Measurements from ENCODE around the gene CSMD2.

CSMD2 gene

GRCh38 chr1:33497410-33497809 lies 667.6 kb downstream of the CSMD2 start:
- H3K36me3 ChIP-seq (ENCODE audit: control insufficient read depth, insufficient read depth, low read length) = peaks cover 12% of the 10 kb centered on the region
- peaks cover 28% of the 10 kb centered on the region for H3K9me3 ChIP-seq (ENCODE audit: control insufficient read depth, insufficient read depth, low read length)
- no peak overlapping the region for H3K4me3 ChIP-seq (ENCODE audit: low read depth, low read length)
- H3K27me3 ChIP-seq (ENCODE audit: control insufficient read depth, insufficient read depth, low read length) = no peaks in the 10 kb centered on the region
- no peaks in the 10 kb centered on the region for H3K4me1 ChIP-seq (ENCODE audit: control insufficient read depth, insufficient read depth, low read length)
- no peak overlapping the region for H3K9ac ChIP-seq (ENCODE audit: low read depth, low read length)

GRCh38 chr1:33494929-33495328 lies 670.1 kb downstream of the CSMD2 start:
- H3K36me3 ChIP-seq (ENCODE audit: control insufficient read depth, insufficient read depth, low read length) = peaks cover 21% of the 10 kb centered on the region

GRCh38 chr1:33488624-33489023 lies 676.4 kb downstream of the CSMD2 start:
- H3K9me3 ChIP-seq (ENCODE audit: control insufficient read depth, insufficient read depth, low read length) = peaks cover 3% of the 10 kb centered on the region
- no peaks in the 10 kb centered on the region for H3K27me3 ChIP-seq (ENCODE audit: control insufficient read depth, insufficient read depth, low read length)
- no peak overlapping the region for H3K4me3 ChIP-seq (ENCODE audit: low read depth, low read length)
- no peaks in the 10 kb centered on the region for H3K4me1 ChIP-seq (ENCODE audit: control insufficient read depth, insufficient read depth, low read length)
- H3K9ac ChIP-seq (ENCODE audit: low read depth, low read length) = no peak overlapping the region
- H3K36me3 ChIP-seq (ENCODE audit: control insufficient read depth, insufficient read depth, low read length) = peaks cover 12% of the 10 kb centered on the region

More at GRCh38 chr1:33494929-33495328, 670.1 kb downstream of the CSMD2 start:
- H3K4me1 ChIP-seq (ENCODE audit: control insufficient read depth, insufficient read depth, low read length) = no peaks in the 10 kb centered on the region
- H3K9me3 ChIP-seq (ENCODE audit: control insufficient read depth, insufficient read depth, low read length) = peaks cover 28% of the 10 kb centered on the region
- H3K4me3 ChIP-seq (ENCODE audit: low read depth, low read length) = no peak overlapping the region
- no peaks in the 10 kb centered on the region for H3K27me3 ChIP-seq (ENCODE audit: control insufficient read depth, insufficient read depth, low read length)
- H3K9ac ChIP-seq (ENCODE audit: low read depth, low read length) = no peak overlapping the region

- Histone ChIP-seq H3K9ac (ENCODE audit: low read depth, low read length) (no peak overlapping the region), H3K4me3 (ENCODE audit: low read depth, low read length) (no peak overlapping the region), H3K4me1 (ENCODE audit: control insufficient read depth, insufficient read depth, low read length) (no peaks in the 10 kb centered on the region), H3K9me3 (ENCODE audit: control insufficient read depth, insufficient read depth, low read length) (no peaks in the 10 kb centered on the region), H3K27me3 (ENCODE audit: control insufficient read depth, insufficient read depth, low read length) (no peaks in the 10 kb centered on the region), H3K36me3 (ENCODE audit: control insufficient read depth, insufficient read depth, low read length) (no peaks in the 10 kb centered on the region)
Observed at GRCh38 chr1:33482412-33482811, 682.6 kb downstream of the CSMD2 start.

GRCh38 chr1:33477451-33477850 lies 687.6 kb downstream of the CSMD2 start:
- no peaks in the 10 kb centered on the region for H3K36me3 ChIP-seq (ENCODE audit: control insufficient read depth, insufficient read depth, low read length)
- H3K27me3 ChIP-seq (ENCODE audit: control insufficient read depth, insufficient read depth, low read length) = no peaks in the 10 kb centered on the region
- no peak overlapping the region for H3K9ac ChIP-seq (ENCODE audit: low read depth, low read length)
- no peak overlapping the region for H3K4me3 ChIP-seq (ENCODE audit: low read depth, low read length)
- H3K9me3 ChIP-seq (ENCODE audit: control insufficient read depth, insufficient read depth, low read length) = no peaks in the 10 kb centered on the region
- H3K4me1 ChIP-seq (ENCODE audit: control insufficient read depth, insufficient read depth, low read length) = no peaks in the 10 kb centered on the region

GRCh38 chr1:33473900-33474299 lies 691.1 kb downstream of the CSMD2 start:
- Histone ChIP-seq H3K9me3 (ENCODE audit: control insufficient read depth, insufficient read depth, low read length) (no peaks in the 10 kb centered on the region), H3K27me3 (ENCODE audit: control insufficient read depth, insufficient read depth, low read length) (no peaks in the 10 kb centered on the region), H3K4me1 (ENCODE audit: control insufficient read depth, insufficient read depth, low read length) (no peaks in the 10 kb centered on the region), H3K36me3 (ENCODE audit: control insufficient read depth, insufficient read depth, low read length) (no peaks in the 10 kb centered on the region), H3K4me3 (ENCODE audit: low read depth, low read length) (no peak overlapping the region), H3K9ac (ENCODE audit: low read depth, low read length) (no peak overlapping the region)

GRCh38 chr1:33472269-33472980 lies 692.6 kb downstream of the CSMD2 start, which contains the start of gene ZSCAN20:
Gene ZSCAN20 (plus strand): TSS chr1:33472645. CDS start chr1:33479289, 6,644 bp downstream.
- H3K4me1 ChIP-seq (ENCODE audit: control insufficient read depth, insufficient read depth, low read length) = no peaks in the 10 kb centered on the region
- peak within 1 kb of the TSS; percentile 32 for H3K9ac ChIP-seq (ENCODE audit: low read depth, low read length)
- H3K36me3 ChIP-seq (ENCODE audit: control insufficient read depth, insufficient read depth, low read length) = no peaks in the 10 kb centered on the region
- H3K9me3 ChIP-seq (ENCODE audit: control insufficient read depth, insufficient read depth, low read length) = no peaks in the 10 kb centered on the region
- peak within 1 kb of the TSS; percentile 76 for H3K4me3 ChIP-seq (ENCODE audit: low read depth, low read length)
- H3K27me3 ChIP-seq (ENCODE audit: control insufficient read depth, insufficient read depth, low read length) = no peaks in the 10 kb centered on the region

GRCh38 chr1:33471416-33471815 lies 693.6 kb downstream of the CSMD2 start:
- H3K9ac ChIP-seq (ENCODE audit: low read depth, low read length) = no peak overlapping the region
- H3K4me1 ChIP-seq (ENCODE audit: control insufficient read depth, insufficient read depth, low read length) = no peaks in the 10 kb centered on the region
- H3K9me3 ChIP-seq (ENCODE audit: control insufficient read depth, insufficient read depth, low read length) = no peaks in the 10 kb centered on the region
- no peak overlapping the region for H3K4me3 ChIP-seq (ENCODE audit: low read depth, low read length)
- no peaks in the 10 kb centered on the region for H3K27me3 ChIP-seq (ENCODE audit: control insufficient read depth, insufficient read depth, low read length)
- no peaks in the 10 kb centered on the region for H3K36me3 ChIP-seq (ENCODE audit: control insufficient read depth, insufficient read depth, low read length)

- no peak overlapping the region for H3K4me3 ChIP-seq (ENCODE audit: low read depth, low read length)
- no peaks in the 10 kb centered on the region for H3K4me1 ChIP-seq (ENCODE audit: control insufficient read depth, insufficient read depth, low read length)
- no peaks in the 10 kb centered on the region for H3K9me3 ChIP-seq (ENCODE audit: control insufficient read depth, insufficient read depth, low read length)
- no peaks in the 10 kb centered on the region for H3K36me3 ChIP-seq (ENCODE audit: control insufficient read depth, insufficient read depth, low read length)
- no peaks in the 10 kb centered on the region for H3K27me3 ChIP-seq (ENCODE audit: control insufficient read depth, insufficient read depth, low read length)
- H3K9ac ChIP-seq (ENCODE audit: low read depth, low read length) = no peak overlapping the region
Observed at GRCh38 chr1:33470495-33471012, 694.5 kb downstream of the CSMD2 start.

GRCh38 chr1:33469691-33470090 lies 695.3 kb downstream of the CSMD2 start:
- Histone ChIP-seq H3K36me3 (ENCODE audit: control insufficient read depth, insufficient read depth, low read length) (no peaks in the 10 kb centered on the region), H3K4me1 (ENCODE audit: control insufficient read depth, insufficient read depth, low read length) (no peaks in the 10 kb centered on the region), H3K27me3 (ENCODE audit: control insufficient read depth, insufficient read depth, low read length) (no peaks in the 10 kb centered on the region), H3K9ac (ENCODE audit: low read depth, low read length) (no peak overlapping the region), H3K4me3 (ENCODE audit: low read depth, low read length) (no peak overlapping the region), H3K9me3 (ENCODE audit: control insufficient read depth, insufficient read depth, low read length) (no peaks in the 10 kb centered on the region)

GRCh38 chr1:33468967-33469366 lies 696.1 kb downstream of the CSMD2 start:
- Histone ChIP-seq H3K36me3 (ENCODE audit: control insufficient read depth, insufficient read depth, low read length) (no peaks in the 10 kb centered on the region), H3K4me1 (ENCODE audit: control insufficient read depth, insufficient read depth, low read length) (no peaks in the 10 kb centered on the region), H3K9me3 (ENCODE audit: control insufficient read depth, insufficient read depth, low read length) (no peaks in the 10 kb centered on the region), H3K9ac (ENCODE audit: low read depth, low read length) (no peak overlapping the region), H3K27me3 (ENCODE audit: control insufficient read depth, insufficient read depth, low read length) (no peaks in the 10 kb centered on the region), H3K4me3 (ENCODE audit: low read depth, low read length) (no peak overlapping the region)

- Histone ChIP-seq H3K36me3 (ENCODE audit: control insufficient read depth, insufficient read depth, low read length) (no peaks in the 10 kb centered on the region), H3K27me3 (ENCODE audit: control insufficient read depth, insufficient read depth, low read length) (no peaks in the 10 kb centered on the region), H3K4me1 (ENCODE audit: control insufficient read depth, insufficient read depth, low read length) (no peaks in the 10 kb centered on the region), H3K9me3 (ENCODE audit: control insufficient read depth, insufficient read depth, low read length) (no peaks in the 10 kb centered on the region), H3K9ac (ENCODE audit: low read depth, low read length) (no peak overlapping the region), H3K4me3 (ENCODE audit: low read depth, low read length) (no peak overlapping the region)
Observed at GRCh38 chr1:33468531-33468930, 696.5 kb downstream of the CSMD2 start.
